Astrocyte (in vitro differentiated cells and primary cell): ENCODE results near the gene MATN3. TPM values are rescaled to one million over a fixed set of nuclear protein-coding genes. Genes with fewer than 3 reads are reported as not detected.

ENCODE experiments used
- DNase-seq: peaks from one replicate; pipeline ENCODE4 v3.0.0-alpha.2; 2010; ENCODE audit warnings: low read depth
- FAIRE-seq: peaks from 2 replicates; lab custom pipeline; 2011; peaks lifted over from hg19 to GRCh38; lab: Jason Lieb, UNC
- H2AFZ ChIP-seq: 2 replicates; pipeline ENCODE4 v1.6.0; 2012; ENCODE audit warnings: low read depth, low read length, inconsistent platforms
- H3K27ac ChIP-seq: 2 replicates; pipeline ENCODE4 v1.5.1; 2011; ENCODE audit warnings: low read depth, low read length, inconsistent platforms
- H3K27me3 ChIP-seq: 2 replicates; pipeline ENCODE4 v1.6.0; 2011; ENCODE audit warnings: low read length, inconsistent platforms; ENCODE audit not compliant: insufficient read depth
- H3K36me3 ChIP-seq: 2 replicates; pipeline ENCODE4 v1.5.1; 2011; ENCODE audit warnings: low read length, inconsistent platforms; ENCODE audit not compliant: insufficient read depth
- H3K4me1 ChIP-seq: 2 replicates; pipeline ENCODE4 v1.5.1; 2011; ENCODE audit warnings: low read length, inconsistent platforms; ENCODE audit not compliant: insufficient read depth
- H3K4me2 ChIP-seq: 2 replicates; pipeline ENCODE4 v1.6.0; 2012; ENCODE audit warnings: low read length, inconsistent platforms
- H3K4me3 ChIP-seq: 2 replicates; pipeline ENCODE4 v1.5.1; 2011; ENCODE audit warnings: low read depth, mild to moderate bottlenecking, low read length, inconsistent platforms; ENCODE audit not compliant: insufficient read depth
- H3K79me2 ChIP-seq: 2 replicates; pipeline ENCODE4 v1.6.0; 2012; ENCODE audit warnings: mild to moderate bottlenecking, low read length, inconsistent platforms; ENCODE audit not compliant: insufficient read depth
- H3K9ac ChIP-seq: 2 replicates; pipeline ENCODE4 v1.6.0; 2012; ENCODE audit warnings: mild to moderate bottlenecking, low read length, inconsistent platforms
- H3K9me3 ChIP-seq: 2 replicates; pipeline ENCODE4 v1.5.1; 2012; ENCODE audit warnings: low read depth, mild to moderate bottlenecking, low read length, inconsistent platforms; ENCODE audit not compliant: insufficient read depth
- H4K20me1 ChIP-seq: 2 replicates; pipeline ENCODE4 v1.6.0; 2012; ENCODE audit warnings: low read length, inconsistent platforms; ENCODE audit not compliant: insufficient read depth
- H3K27ac Mint-ChIP-seq: one replicate; pipeline ENCODE4 v1.8.0; 2021; ENCODE audit warnings: mild to moderate bottlenecking, mixed read lengths; ENCODE audit not compliant: unreplicated experiment
- H3K27me3 Mint-ChIP-seq: one replicate; pipeline ENCODE4 v1.8.0; 2021; ENCODE audit warnings: low read depth, mixed read lengths; ENCODE audit not compliant: unreplicated experiment
- H3K36me3 Mint-ChIP-seq: one replicate; pipeline ENCODE4 v1.8.0; 2021; ENCODE audit warnings: low read depth, mixed read lengths; ENCODE audit not compliant: unreplicated experiment
- H3K4me1 Mint-ChIP-seq: one replicate; pipeline ENCODE4 v1.8.0; 2021; ENCODE audit warnings: low read depth, mixed read lengths; ENCODE audit not compliant: unreplicated experiment
- H3K4me3 Mint-ChIP-seq: one replicate; pipeline ENCODE4 v1.8.0; 2021; ENCODE audit warnings: mild to moderate bottlenecking, moderate library complexity, mixed read lengths; ENCODE audit not compliant: unreplicated experiment
- H3K9me3 Mint-ChIP-seq: one replicate; pipeline ENCODE4 v1.8.0; 2021; ENCODE audit warnings: mild to moderate bottlenecking, mixed read lengths; ENCODE audit not compliant: unreplicated experiment
- CTCF ChIP-seq: IDR thresholded peaks from 2 replicates; pipeline ENCODE4 v1.5.1; 2011; ENCODE audit warnings: low read depth, mild to moderate bottlenecking, inconsistent platforms, low read length, moderate library complexity; ENCODE audit not compliant: insufficient read depth
- EZH2 ChIP-seq: IDR thresholded peaks from 2 replicates; pipeline ENCODE4 v1.6.1; 2012; ENCODE audit warnings: mild to moderate bottlenecking, low read length, inconsistent platforms; ENCODE audit not compliant: insufficient read depth
- total RNA-seq: library from RNA; stranded (reverse); gene quantifications from 2 replicates; pipeline ENCODE4 v1.2.1, GENCODE V29; 2021

Gene MATN3
- total RNA-seq, 1 donor from 2014 or later: 13.3 TPM

GRCh38 chr2:20052229-20052851, 39.9 kb upstream of the MATN3 start:
- H3K4me3 ChIP-seq: peak overlapping the region; percentile 98
- H3K27me3 ChIP-seq: no peaks in the 10 kb centered on the region
- peak overlapping the region; percentile 92 for H3K9ac ChIP-seq
- peak overlapping the region; percentile 100 for H3K27ac ChIP-seq
- H3K9me3 Mint-ChIP-seq: no peaks in the 10 kb centered on the region
- H3K4me2 ChIP-seq: peak overlapping the region; percentile 99
- no peaks in the 10 kb centered on the region for H3K9me3 ChIP-seq
- peaks cover 40% of the 10 kb centered on the region for H3K79me2 ChIP-seq
- DNase-seq (peak; percentile 34), FAIRE-seq (no peak)
- H3K4me1 Mint-ChIP-seq: peaks cover 8% of the 10 kb centered on the region
- H3K36me3 Mint-ChIP-seq: no peaks in the 10 kb centered on the region
- no peak overlapping the region for H3K27ac Mint-ChIP-seq
- H3K4me1 ChIP-seq: peaks cover 5% of the 10 kb centered on the region
- H3K27me3 Mint-ChIP-seq: no peaks in the 10 kb centered on the region
- no peaks in the 10 kb centered on the region for H3K36me3 ChIP-seq
- TF ChIP-seq EZH2: no peak
- TF ChIP-seq CTCF: no peak
- no peak overlapping the region for H3K4me3 Mint-ChIP-seq
- H2AFZ ChIP-seq: peak overlapping the region; percentile 97
- H4K20me1 ChIP-seq: peaks cover 28% of the 10 kb centered on the region

GRCh38 chr2:20051532-20052228, 39.2 kb upstream of the MATN3 start, which contains the start of gene LAPTM4A:
Gene LAPTM4A (minus strand): TSS chr2:20051628. CDS start chr2:20051520, 108 bp downstream.
- peak within 1 kb of the TSS; percentile 100 for H3K27ac ChIP-seq
- H3K27me3 Mint-ChIP-seq: no peaks in the 10 kb centered on the region
- no peaks in the 10 kb centered on the region for H3K36me3 Mint-ChIP-seq
- peaks cover 32% of the 10 kb centered on the region for H4K20me1 ChIP-seq
- H2AFZ ChIP-seq: peak within 1 kb of the TSS; percentile 97
- no peaks in the 10 kb centered on the region for H3K27me3 ChIP-seq
- H3K4me1 Mint-ChIP-seq: peaks cover 10% of the 10 kb centered on the region
- H3K4me1 ChIP-seq: peaks cover 5% of the 10 kb centered on the region
- H3K79me2 ChIP-seq: peaks cover 44% of the 10 kb centered on the region
- no peaks in the 10 kb centered on the region for H3K9me3 ChIP-seq
- peak within 1 kb of the TSS; percentile 99 for H3K4me2 ChIP-seq
- no peaks in the 10 kb centered on the region for H3K9me3 Mint-ChIP-seq
- H3K4me3 ChIP-seq: peak within 1 kb of the TSS; percentile 98
- FAIRE-seq (peak; percentile 68), DNase-seq (peak; percentile 100)
- H3K9ac ChIP-seq: peak within 1 kb of the TSS; percentile 92
- H3K4me3 Mint-ChIP-seq: no peak within 1 kb of the TSS
- no peak within 1 kb of the TSS for H3K27ac Mint-ChIP-seq
- TF ChIP-seq CTCF (no peak), EZH2 (no peak)
- H3K36me3 ChIP-seq: no peaks in the 10 kb centered on the region
